Inferior parietal cortex (tissue), 1 donor: ENCODE data around the gene FRMPD2.
"Not testable (repeated sequence)": the region's sequence is repeated elsewhere in the genome, so short reads cannot be mapped to it uniquely, and the experiment has no call there.

Experiments used
- DNase-seq: peaks from one replicate; pipeline ENCODE4 v3.0.0-alpha.2; 2016; ENCODE audit errors: extremely low spot score

Gene FRMPD2

GRCh38 chr10:48234787-48235186 is 39.7 kb downstream of the FRMPD2 start:
- DNase-seq: no peak

- DNase-seq: no peak
Measured at GRCh38 chr10:48234295-48234694, 40.2 kb downstream of the FRMPD2 start.

GRCh38 chr10:48233559-48234005 is 40.9 kb downstream of the FRMPD2 start:
- no peak for DNase-seq

- DNase-seq: no peak
Measured at GRCh38 chr10:48232717-48233447, 41.6 kb downstream of the FRMPD2 start.

GRCh38 chr10:48231699-48232315 is 42.7 kb downstream of the FRMPD2 start:
- no peak for DNase-seq

GRCh38 chr10:48231178-48231577 is 43.3 kb downstream of the FRMPD2 start:
- DNase-seq: no peak

GRCh38 chr10:48227213-48227612 is 47.3 kb downstream of the FRMPD2 start:
- no peak for DNase-seq

GRCh38 chr10:48224979-48225560 is 49.4 kb downstream of the FRMPD2 start:
- DNase-seq: no peak

GRCh38 chr10:48224296-48224695 is 50.2 kb downstream of the FRMPD2 start:
- no peak for DNase-seq

GRCh38 chr10:48221814-48222213 is 52.7 kb downstream of the FRMPD2 start:
- DNase-seq: no peak

GRCh38 chr10:48221031-48221430 is 53.5 kb downstream of the FRMPD2 start:
- not testable (repeated sequence) for DNase-seq

GRCh38 chr10:48219194-48219593 is 55.3 kb downstream of the FRMPD2 start:
- no peak for DNase-seq

GRCh38 chr10:48216744-48217143 is 57.8 kb downstream of the FRMPD2 start:
- DNase-seq: no peak

- DNase-seq: no peak
Measured at GRCh38 chr10:48216204-48216505, 58.3 kb downstream of the FRMPD2 start.

GRCh38 chr10:48215486-48216203 is 58.9 kb downstream of the FRMPD2 start:
- DNase-seq: no peak

GRCh38 chr10:48214716-48215485 is 59.6 kb downstream of the FRMPD2 start:
- no peak for DNase-seq

- DNase-seq: no peak
Measured at GRCh38 chr10:48213047-48213446, 61.4 kb downstream of the FRMPD2 start.

- DNase-seq: no peak
Measured at GRCh38 chr10:48211777-48212176, 62.7 kb downstream of the FRMPD2 start.

- no peak for DNase-seq
Measured at GRCh38 chr10:48210966-48211365, 63.5 kb downstream of the FRMPD2 start.

- DNase-seq: no peak
Measured at GRCh38 chr10:48210391-48210790, 64.1 kb downstream of the FRMPD2 start.

GRCh38 chr10:48209241-48209640 is 65.3 kb downstream of the FRMPD2 start:
- DNase-seq: no peak

- DNase-seq: no peak
Measured at GRCh38 chr10:48207853-48208252, 66.6 kb downstream of the FRMPD2 start.
